K562 (cell line): ENCODE data around the gene RNASE8. TPM values are rescaled to one million over a fixed set of nuclear protein-coding genes. Genes with fewer than 3 reads are reported as not detected.

Experiments
- FOXO4 ChIP-seq: fragments of 450-650 bp; formaldehyde crosslinking; IDR thresholded peaks from 2 replicates; pipeline ENCODE4 v1.4.0; 2020; ENCODE audit warnings: mild to moderate bottlenecking, moderate library complexity
- MAX ChIP-seq: sonication (generic); formaldehyde crosslinking; IDR thresholded peaks from 2 replicates; pipeline ENCODE4 v1.9.0; 2022; ENCODE audit warnings: mild to moderate bottlenecking, missing genetic modification reagents
- MNT ChIP-seq, 2 experiments: fragments of 450-650 bp; conservative IDR thresholded peaks; 2 replicates each; pipeline ENCODE4 v1.6.1; 2017; ENCODE audit warnings: mild to moderate bottlenecking in 2 of 2, moderate library complexity in 2 of 2
- NUFIP1 ChIP-seq: fragments of 450-650 bp; IDR thresholded peaks from 2 replicates; pipeline ENCODE4 v1.6.1; 2018; ENCODE audit not compliant: partially characterized antibody
- POLR3G ChIP-seq: IDR thresholded peaks from 2 replicates; pipeline ENCODE4 v1.6.1; 2011; ENCODE audit not compliant: insufficient read length, insufficient replicate concordance; ENCODE audit errors: extremely low read depth
- RAD21 ChIP-seq, 2 experiments: fragments of 250-450 bp in 1 of 2; fragments of 450-650 bp in 1 of 2; sonication (Bioruptor Pico) in 1 of 2; formaldehyde crosslinking in 1 of 2; IDR thresholded peaks in 1 of 2; conservative IDR thresholded peaks in 1 of 2; 2 replicates each; pipeline versions ENCODE4 v1.4.0 to v1.8.0; 2020 to 2022; ENCODE audit warnings: mild to moderate bottlenecking in 2 of 2, moderate library complexity in 1 of 2
- RB1 ChIP-seq: fragments of 450-650 bp; IDR thresholded peaks from 2 replicates; pipeline ENCODE4 v1.6.1; 2017; ENCODE audit warnings: low read depth, mild to moderate bottlenecking
- RBFOX2 ChIP-seq: fragments of 200-400 bp; formaldehyde crosslinking; IDR thresholded peaks from 2 replicates; pipeline ENCODE4 v1.6.1; 2017; ENCODE audit warnings: low read depth, mild to moderate bottlenecking, low read length, moderate library complexity
- SAP30 ChIP-seq: fragments of 200-600 bp; sonication (generic); IDR thresholded peaks from 2 replicates; pipeline ENCODE4 v1.6.1; 2012; ENCODE audit warnings: borderline replicate concordance, low read depth, mild to moderate bottlenecking, moderate library complexity, low read length, control low read depth, inconsistent platforms; ENCODE audit not compliant: insufficient read depth, poor library complexity, severe bottlenecking
- SMAD4 ChIP-seq: fragments of 250-450 bp; sonication (Bioruptor Pico); conservative IDR thresholded peaks from 2 replicates; pipeline ENCODE4 v1.8.0; 2021; ENCODE audit warnings: inconsistent platforms, mild to moderate bottlenecking, moderate library complexity
- THRB ChIP-seq: fragments of 450-650 bp; formaldehyde crosslinking; conservative IDR thresholded peaks from 2 replicates; pipeline ENCODE4 v1.4.0; 2022; ENCODE audit warnings: mild to moderate bottlenecking, missing genetic modification characterization
- UBTF ChIP-seq, 2 experiments: IDR thresholded peaks; 2 replicates each; pipeline ENCODE4 v1.6.1; 2012; ENCODE audit warnings: improper control_type of control experiment in 2 of 2, low read depth in 2 of 2, low read length in 2 of 2, borderline replicate concordance in 1 of 2
- ZBTB49 ChIP-seq: sonication (generic); formaldehyde crosslinking; IDR thresholded peaks from 2 replicates; pipeline ENCODE4 v1.8.0; 2022; ENCODE audit warnings: missing genetic modification reagents, mild to moderate bottlenecking, borderline replicate concordance
- ZKSCAN8 ChIP-seq: fragments of 200-800 bp; sonication (Bioruptor generic); IDR thresholded peaks from 2 replicates; pipeline ENCODE4 v1.6.1; 2016; ENCODE audit warnings: missing genetic modification characterization, missing compliant biosample characterization
- ZNF668 ChIP-seq: fragments of 250-450 bp; sonication (Bioruptor Pico); IDR thresholded peaks from 2 replicates; pipeline ENCODE4 v1.8.0; 2022; ENCODE audit warnings: mild to moderate bottlenecking, inconsistent platforms
- ZNF764 ChIP-seq: fragments of 250-450 bp; sonication (Bioruptor Pico); IDR thresholded peaks from 2 replicates; pipeline ENCODE4 v1.4.0; 2020; ENCODE audit warnings: low read depth, mild to moderate bottlenecking, moderate library complexity
- polyA plus RNA-seq, 8 experiments: library from polyadenylated mRNA; depleted of rRNA in 4 of 8; stranded (reverse) in 5 of 8; unstranded in 3 of 8; fragments of >200 nt; fragmentation: Nextera tagmentation in 2 of 8; fragmentation: Illumina TruSeq in 1 of 8; extraction: Ambion mirVana in 2 of 8; extraction: Trizol in 1 of 8; gene quantifications; 2 replicates each; pipeline versions ENCODE4 v1.2.1 to v1.2.3, GENCODE V29; 2011 to 2014; ENCODE audit warnings: inconsistent platforms in 1 of 8, missing spikeins in 1 of 8
- total RNA-seq, 7 experiments: library from RNA; depleted of rRNA in 6 of 7; stranded (reverse); fragments of >200 nt in 6 of 7; fragmentation: Illumina TruSeq in 2 of 7; extraction: Trizol in 2 of 7; gene quantifications; 2 replicates each; pipeline versions ENCODE4 v1.2.1 to v1.2.3, GENCODE V29; 2011 to 2021; ENCODE audit warnings: low replicate concordance in 1 of 7

RNASE8 gene
- total and polyA plus RNA-seq, 9 of the 15 experiments (the other 6 are each of a cell fraction or from before 2014, with no cell fraction given) = not detected

- no peak for TF ChIP-seq MAX (CRISPR knock-in tag)
- TF ChIP-seq ZNF668 (CRISPR knock-in tag) = no peak
- no peak; the same call in none of the 2 replicates for TF ChIP-seq SMAD4
- no peak; a peak in 1 of 4 replicates for TF ChIP-seq MNT (conservative IDR thresholded peaks at IDR 0.05)
- TF ChIP-seq THRB = 0 out of 2 replicates have a peak, but pooled peaks have one; percentile 36
- no peak for TF ChIP-seq ZNF764 (CRISPR knock-in tag)
- no peak for TF ChIP-seq SAP30
- TF ChIP-seq POLR3G = no peak
- TF ChIP-seq RAD21 (CRISPR knock-in tag; conservative IDR thresholded peaks at IDR 0.05 in 1 of 2, IDR thresholded peaks at IDR 0.05 in 1 of 2) = peak; percentile 90 to 92
- no peak for TF ChIP-seq NUFIP1
- no peak for TF ChIP-seq RBFOX2
- 0 out of 2 replicates have a peak, but pooled peaks have one; percentile 6 for TF ChIP-seq RB1
- no peak for TF ChIP-seq ZKSCAN8
- no peak for TF ChIP-seq FOXO4
- TF ChIP-seq UBTF (IDR thresholded peaks at IDR 0.05; ENCODE audit: borderline replicate concordance in 1 of 2, low read depth in 2 of 2, low read length in 2 of 2) = no peak
- TF ChIP-seq ZBTB49 = no peak
These were observed 46.9 kb downstream of the RNASE8 start (continued) for GRCh38 chr14:21104448-21105060.
